GM18511 (cell line): ENCODE results near the gene ALDOB.

Source experiments
- ATAC-seq: cut with Tn5 transposase; IDR thresholded peaks from one replicate; pipeline ENCODE4 v1.9.1; 2021; ENCODE audit warnings: mild to moderate bottlenecking, moderate library complexity; ENCODE audit not compliant: unreplicated experiment

The ALDOB gene

GRCh38 chr9:101428909-101429308 lies 6.7 kb downstream of the ALDOB start:
- ATAC-seq: no peak

DNA sequence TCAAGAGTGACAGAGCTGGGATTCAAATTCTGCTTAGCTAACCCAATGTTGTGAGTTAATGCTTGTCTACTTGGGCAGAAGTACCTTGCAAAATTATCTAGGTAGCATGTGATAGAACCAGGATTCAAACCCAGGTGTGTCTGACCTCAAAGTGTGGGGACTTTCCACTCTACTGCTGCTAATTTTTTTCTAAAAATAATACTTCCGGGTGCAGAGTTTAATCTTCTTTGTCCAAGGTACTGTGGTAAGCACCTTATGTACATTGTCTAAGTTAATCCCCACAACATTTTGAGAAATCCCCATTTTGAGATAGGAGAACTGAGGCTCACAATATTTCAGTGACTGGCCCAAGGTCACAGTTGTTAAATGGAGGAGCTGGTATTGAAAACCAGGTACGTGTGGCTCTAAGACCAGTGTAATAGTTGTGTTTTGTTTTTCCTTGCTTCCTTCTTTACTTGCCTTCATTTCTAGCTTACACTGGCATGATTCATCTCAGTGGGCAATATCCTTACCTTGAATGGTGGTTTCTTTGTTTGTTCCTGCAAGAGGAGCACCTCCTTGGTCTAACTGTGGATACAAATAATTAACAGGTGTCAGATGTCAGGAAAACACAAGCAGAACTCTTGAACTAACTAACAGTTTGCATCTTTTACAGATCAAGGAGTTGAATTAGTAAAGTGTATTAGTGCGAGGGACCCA lies 7.5 kb downstream of the ALDOB start:
- peak; percentile 83 for ATAC-seq

- ATAC-seq: no peak
These were observed 8.2 kb downstream of the ALDOB start for GRCh38 chr9:101427358-101427757.

DNA sequence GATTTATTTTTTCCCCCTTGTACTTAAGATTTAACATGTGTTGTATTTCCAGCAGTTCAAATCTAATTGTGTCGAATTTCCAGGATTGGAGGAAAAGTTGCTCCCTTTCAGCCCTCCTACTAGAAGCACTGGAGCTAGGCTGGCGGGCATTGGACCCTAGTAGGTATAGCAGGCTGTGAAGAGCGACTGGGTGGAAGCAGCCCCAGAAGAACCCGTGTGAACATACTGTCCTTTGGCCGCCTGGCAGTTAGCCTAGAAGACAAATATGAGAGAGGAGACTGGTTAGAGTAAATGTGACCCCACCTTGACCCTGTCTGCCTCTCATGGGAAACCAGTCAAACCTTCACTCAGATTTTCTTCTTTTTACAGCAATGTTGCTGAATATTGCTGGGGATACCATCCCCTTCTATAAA lies 13.9 kb downstream of the ALDOB start:
- no peak for ATAC-seq

GRCh38 chr9:101419863-101420262 lies 15.7 kb downstream of the ALDOB start:
- no peak for ATAC-seq

DNA sequence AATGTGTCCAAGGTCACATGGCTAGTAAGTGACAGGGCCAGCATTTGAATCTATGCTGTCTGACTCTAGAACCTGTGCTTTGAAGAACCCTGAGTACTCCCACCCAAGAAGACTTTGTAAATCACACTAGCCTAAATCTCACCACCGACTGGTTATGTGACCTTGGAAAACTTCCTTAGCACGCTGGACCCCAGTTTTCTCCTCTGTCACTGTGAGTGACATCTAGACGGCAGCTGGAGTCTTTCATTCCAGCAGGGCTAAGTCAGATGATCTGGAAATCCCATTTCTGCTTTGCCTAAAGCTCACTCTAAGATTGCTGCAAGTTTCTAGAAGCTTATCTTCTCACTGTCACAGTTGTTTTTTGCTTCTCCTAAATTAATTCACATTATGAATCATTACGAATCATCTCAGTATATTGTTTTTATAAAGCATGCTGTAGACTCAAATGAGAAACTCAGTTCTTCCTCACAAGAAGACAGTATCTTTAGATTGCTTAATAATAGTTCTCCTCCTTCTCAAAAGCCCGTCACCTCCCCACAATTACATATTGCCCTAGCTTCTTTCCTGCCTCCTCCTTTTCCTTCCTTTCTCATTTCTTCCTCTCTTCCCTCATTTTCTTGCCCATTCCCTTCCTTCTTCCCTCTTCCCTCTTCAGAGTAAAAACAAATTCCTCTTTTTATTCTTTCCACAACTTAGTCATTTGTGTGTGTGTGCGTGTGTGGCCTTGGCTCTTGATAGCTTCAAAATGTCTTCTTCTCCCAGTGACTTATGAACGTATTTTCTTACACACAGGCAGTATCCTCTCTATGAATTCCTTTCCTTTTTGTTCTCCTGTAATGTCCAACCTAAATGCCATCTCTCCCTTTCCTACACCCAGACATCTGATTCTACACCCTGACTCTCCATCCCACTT lies 16.8 kb downstream of the ALDOB start:
- no peak for ATAC-seq

DNA sequence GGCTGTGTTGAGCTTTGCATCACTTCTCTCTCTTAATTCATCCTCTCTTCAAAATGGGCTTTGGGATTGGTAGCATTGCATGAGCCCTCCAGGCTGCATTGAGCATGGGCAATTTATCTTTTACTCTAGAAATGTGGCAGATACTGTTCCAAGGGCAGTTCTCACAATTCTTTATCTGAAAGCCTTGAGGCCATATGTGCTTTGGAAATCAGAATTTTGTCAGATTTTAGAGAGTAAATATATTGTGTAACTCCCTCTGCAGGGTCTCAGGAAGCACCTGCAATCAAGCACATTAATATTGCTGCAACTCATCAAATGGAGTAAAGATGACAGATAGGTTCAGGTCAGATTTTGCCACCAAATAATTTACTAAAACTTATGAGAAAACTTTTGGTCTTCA lies 17.6 kb downstream of the ALDOB start:
- ATAC-seq: no peak

DNA sequence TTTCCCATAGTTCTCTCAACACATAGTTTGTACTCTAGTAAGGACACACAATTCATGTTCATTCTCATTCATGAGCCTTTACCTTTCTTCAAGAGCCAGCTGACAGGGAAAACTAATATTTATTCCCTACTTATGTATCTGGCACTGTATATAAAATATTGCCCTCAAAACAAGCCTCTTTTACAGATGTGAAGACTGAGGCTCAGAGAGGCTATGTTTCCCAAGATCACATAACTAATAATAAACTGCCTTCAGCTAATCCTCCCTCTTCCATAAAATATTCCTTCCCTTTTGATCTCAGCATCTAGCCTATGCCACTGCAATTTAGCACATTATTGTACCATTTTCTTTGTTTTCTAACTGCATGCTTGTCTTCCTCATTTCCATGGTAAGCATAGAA lies 18.2 kb downstream of the ALDOB start:
- ATAC-seq: no peak

- no peak for ATAC-seq
These were observed 20.0 kb downstream of the ALDOB start for GRCh38 chr9:101415578-101415977.

DNA sequence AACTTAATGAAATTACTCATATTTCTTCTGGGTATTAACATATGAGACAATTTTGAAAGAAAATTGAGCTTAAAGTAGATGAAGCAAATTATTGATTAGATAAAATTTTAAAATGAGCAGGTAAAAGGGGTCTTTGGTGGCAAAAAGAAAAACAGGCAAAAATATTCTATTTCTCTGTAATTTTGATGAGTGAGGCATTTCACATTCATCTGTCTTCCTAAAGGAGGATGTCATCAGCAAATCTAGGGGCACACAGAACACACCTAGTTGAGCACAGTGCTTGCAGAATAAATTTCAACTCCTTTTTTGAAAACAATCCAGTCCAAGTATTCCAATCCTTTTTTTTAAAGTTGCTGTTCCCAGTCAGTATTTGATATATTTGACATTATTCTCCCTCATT lies 20.7 kb downstream of the ALDOB start:
- no peak for ATAC-seq

GRCh38 chr9:101409079-101409477 lies 26.5 kb downstream of the ALDOB start:
- ATAC-seq: no peak

DNA sequence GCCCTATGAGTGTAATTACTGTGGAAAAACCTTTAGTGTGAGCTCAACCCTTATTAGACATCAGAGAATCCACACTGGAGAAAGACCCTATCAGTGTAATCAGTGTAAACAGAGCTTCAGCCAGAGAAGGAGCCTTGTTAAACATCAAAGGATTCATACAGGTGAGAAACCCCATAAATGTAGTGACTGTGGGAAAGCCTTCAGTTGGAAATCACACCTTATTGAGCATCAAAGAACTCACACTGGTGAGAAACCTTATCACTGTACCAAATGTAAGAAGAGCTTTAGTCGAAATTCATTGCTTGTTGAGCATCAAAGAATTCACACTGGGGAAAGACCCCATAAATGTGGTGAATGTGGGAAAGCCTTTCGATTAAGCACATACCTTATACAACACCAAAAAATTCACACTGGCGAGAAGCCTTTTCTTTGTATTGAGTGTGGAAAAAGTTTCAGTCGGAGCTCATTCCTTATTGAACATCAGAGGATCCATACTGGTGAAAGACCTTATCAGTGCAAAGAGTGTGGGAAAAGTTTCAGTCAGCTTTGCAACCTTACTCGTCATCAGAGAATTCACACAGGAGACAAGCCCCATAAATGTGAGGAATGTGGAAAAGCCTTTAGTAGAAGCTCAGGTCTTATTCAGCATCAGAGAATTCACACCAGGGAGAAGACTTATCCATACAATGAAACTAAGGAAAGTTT lies 27.0 kb downstream of the ALDOB start:
- ATAC-seq: no peak

GRCh38 chr9:101403516-101404285 lies 31.9 kb downstream of the ALDOB start:
- no peak for ATAC-seq

DNA sequence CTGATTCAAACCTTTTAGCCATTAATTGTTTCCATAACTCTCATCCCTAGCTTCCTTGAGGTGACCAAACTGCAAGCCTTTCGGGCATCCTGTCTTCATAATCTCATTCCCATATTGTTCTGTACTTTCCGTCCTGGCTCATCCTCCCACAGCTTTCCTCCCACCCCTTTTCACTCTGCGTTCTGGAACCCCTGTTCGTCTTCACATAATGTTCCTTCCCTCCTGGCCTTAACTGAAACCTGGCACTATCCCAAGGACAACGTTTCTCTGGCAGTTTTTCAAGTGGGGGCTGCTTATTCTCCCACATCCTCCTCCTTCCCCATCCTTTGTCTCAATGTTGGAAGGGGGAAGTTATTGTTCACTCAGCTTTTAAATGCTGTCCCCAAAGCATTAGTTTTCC lies 35.5 kb downstream of the ALDOB start:
- no peak for ATAC-seq

GRCh38 chr9:101399643-101399970 lies 36.0 kb downstream of the ALDOB start:
- no peak for ATAC-seq

GRCh38 chr9:101398930-101399642 lies 36.5 kb downstream of the ALDOB start:
- peak; percentile 19 for ATAC-seq

DNA sequence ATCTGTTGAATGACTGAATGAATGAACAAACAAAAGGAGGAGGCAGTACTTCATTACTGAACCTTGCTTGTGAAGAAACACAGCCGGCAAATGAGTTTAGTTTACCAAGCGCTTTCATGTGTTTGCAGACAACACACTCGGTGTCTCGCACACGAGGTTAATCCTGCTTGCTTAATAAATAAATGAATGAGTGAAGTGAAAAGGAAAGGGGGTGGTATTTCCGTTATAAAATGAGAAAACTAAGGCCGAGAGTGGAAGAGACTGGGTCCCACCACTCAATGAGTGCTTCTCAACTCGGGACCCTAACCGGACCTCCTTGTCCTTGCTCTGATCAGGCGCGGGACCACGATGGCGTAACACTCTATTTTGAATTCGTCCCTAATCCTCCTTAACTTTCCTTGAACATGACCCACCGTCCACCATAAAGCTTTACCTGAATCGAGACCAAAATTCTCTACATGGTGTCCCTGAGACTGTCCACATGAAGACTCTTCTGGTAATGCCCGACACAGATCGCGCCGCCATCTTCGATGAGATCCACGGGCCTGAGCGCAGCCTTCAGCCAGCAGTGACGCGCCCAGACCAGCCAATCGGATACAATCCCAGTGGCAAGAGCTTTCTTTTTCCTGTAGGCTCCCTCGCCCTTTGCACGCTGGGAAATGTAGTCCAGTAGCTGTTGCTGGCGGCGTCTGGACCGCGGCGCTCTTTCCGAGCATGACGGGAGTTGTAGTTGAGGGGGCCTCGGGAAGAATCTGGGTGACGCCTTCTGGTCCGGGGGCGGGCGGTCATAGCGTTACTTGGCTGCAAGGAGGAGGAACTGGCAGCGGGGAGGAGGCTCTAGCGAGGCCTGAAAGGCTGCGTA lies 37.3 kb downstream of the ALDOB start, which contains the start of the genes MRPL50 and ZNF189:
Gene MRPL50, minus strand, starts transcription at position 551 of the 862 bp plus-strand sequence. Its CDS starts 26 bp downstream, at position 525.
Gene ZNF189, plus strand, starts transcription at position 784 of the 862 bp plus-strand sequence. CDS start 306 bp downstream, outside the sequence.
- ATAC-seq: peak; percentile 98

GRCh38 chr9:101397746-101398067 lies 37.9 kb downstream of the ALDOB start:
- ATAC-seq: no peak

DNA sequence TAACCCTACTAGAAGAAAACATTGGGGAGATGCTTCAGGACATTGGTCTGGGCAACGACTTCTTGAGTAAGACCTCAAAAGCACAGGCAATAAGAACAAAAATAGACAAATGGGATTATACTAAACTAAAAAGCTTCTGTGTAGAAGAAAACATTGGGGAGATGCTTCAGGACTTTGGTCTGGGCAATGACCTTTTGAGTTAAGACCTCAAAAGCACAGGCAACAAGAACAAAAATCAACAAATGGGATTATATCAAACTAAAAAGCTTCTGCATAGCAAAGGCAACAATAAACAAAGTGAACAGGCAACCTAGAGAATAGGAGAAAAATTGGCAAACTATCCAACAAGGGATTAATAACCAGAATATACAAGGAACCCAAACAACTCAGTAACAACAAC lies 40.9 kb downstream of the ALDOB start:
- ATAC-seq: no peak
